A549 treated with Mapracorat at 1 μM for 4 hours (cell line): ENCODE data around the gene CFAP57. TPM values are rescaled to one million over a fixed set of nuclear protein-coding genes. Genes with fewer than 3 reads are reported as not detected.

Experiments used
- total RNA-seq: library from RNA; stranded (reverse); fragments of 200-300 nt; extraction: Qiagen RNA extraction; gene quantifications from 5 replicates; pipeline ENCODE4 v1.2.3, GENCODE V29; 2022

Gene CFAP57
- total RNA-seq, result 0.22 to 0.65 TPM (median 0.39 TPM) in 5 replicates

DNA sequence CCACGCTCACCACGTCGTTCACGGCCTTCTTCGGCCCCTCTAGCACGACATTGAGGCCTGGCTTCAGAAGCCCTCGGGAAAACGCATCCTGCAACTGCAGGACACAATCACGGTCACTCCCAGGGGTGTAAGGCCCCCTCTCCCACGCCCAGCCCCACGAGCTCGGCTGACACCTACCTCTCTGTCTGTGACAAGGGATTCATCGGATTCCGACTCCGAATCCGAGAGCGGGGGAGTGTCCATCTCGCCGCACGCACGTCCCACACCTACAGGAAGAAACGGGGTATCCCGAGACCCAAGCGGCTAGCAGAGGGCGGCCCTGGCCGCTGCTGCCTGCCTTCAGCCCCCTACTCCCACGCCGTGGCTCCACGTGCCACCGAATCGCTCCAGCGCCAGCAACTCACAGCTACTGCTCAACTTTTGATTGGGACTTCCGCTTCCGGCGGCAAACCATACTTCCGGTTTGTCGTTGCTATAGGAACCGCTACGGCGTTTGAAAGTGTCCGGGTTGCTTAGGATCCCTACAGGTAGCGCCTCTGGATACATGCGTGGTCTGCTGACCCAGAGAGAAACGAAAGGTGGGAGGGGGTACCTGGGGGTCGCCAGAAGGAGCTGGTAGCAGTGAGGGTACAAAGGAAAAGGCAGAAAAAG, at the start of gene CFAP57, which contains the start of gene EBNA1BP2:
Gene CFAP57, plus strand, starts transcription at position 455 of the 651 bp plus-strand sequence. CDS start 424 bp downstream, outside the sequence.
Gene EBNA1BP2, minus strand, starts transcription at position 415 of the 651 bp plus-strand sequence. Its CDS starts 172 bp downstream, at position 243.

GRCh38 chr1:43269627-43270375, 97.7 kb downstream of the CFAP57 start, which contains the start of gene TMEM125:
TMEM125 (plus strand) TSS chr1:43269983; CDS start chr1:43272723, 2,740 bp downstream.

DNA sequence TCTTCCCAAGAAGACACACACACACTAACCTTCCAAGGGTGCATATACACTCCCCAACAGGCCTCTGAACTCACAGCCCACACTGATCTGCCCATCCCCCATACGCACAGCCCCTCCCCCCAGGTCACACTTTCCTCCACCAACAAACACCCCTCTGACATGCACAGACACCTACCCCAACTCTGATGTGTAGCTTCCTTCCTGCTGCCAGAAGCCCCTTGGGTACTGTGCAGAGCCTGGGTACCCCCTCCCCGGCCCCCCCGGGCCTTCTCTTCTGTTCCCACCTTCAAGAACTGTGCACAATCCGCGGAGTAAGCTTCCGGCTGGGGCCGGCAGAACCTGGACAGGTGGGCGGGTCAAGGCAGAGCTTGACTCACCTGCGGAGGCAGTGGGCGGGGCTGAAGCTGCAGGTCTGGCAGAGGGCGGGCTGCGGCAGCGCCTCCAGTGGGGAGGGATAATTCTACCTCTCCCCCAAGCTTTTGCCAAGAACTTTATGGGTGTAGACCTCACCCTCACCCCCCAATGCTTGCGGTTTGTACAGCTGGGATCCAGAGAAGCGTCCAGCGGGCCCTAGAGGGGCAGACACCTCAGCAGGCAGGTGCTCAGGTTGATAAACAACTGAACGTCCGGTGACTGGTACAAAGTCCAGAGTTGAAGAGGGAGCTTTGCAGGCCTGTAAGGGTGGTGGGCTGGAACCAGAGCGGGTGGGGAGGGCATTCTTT, 113.3 kb downstream of the CFAP57 start, which contains the start of gene C1orf210:
Gene C1orf210, minus strand, starts transcription at position 313 of the 722 bp plus-strand sequence. CDS start 2,311 bp downstream, outside the sequence.

GRCh38 chr1:43300378-43301094, 128.4 kb downstream of the CFAP57 start, which contains the start of gene TIE1:
TIE1 (plus strand) TSS chr1:43300982; CDS start chr1:43301072, 90 bp downstream.

Other genes with a start within 250 kb of the CFAP57 start
- gene SLC2A1, start 213.5 kb upstream of the CFAP57 start, total RNA-seq, result 96.1 to 110 TPM (median 100 TPM) in 5 replicates
- 178 to 195 TPM (median 180 TPM) in 5 replicates for gene EBNA1BP2, start within 50 bp of the CFAP57 start, total RNA-seq
- not detected in 5 replicates for gene TMEM125, start 97.7 kb downstream of the CFAP57 start, total RNA-seq
- not detected in 5 replicates for gene C1orf210, start 113.3 kb downstream of the CFAP57 start, total RNA-seq
- not detected in 5 replicates for gene TIE1, start 128.7 kb downstream of the CFAP57 start, total RNA-seq
- gene MPL, start 165.5 kb downstream of the CFAP57 start, total RNA-seq, result 0.23 TPM in 1 of 5 replicates, not detected in the others
- gene CDC20, start 186.7 kb downstream of the CFAP57 start, total RNA-seq, result 178 to 205 TPM (median 195 TPM) in 5 replicates
- 131 to 158 TPM (median 137 TPM) in 5 replicates for gene ELOVL1, start 195.7 kb downstream of the CFAP57 start, total RNA-seq
- 34.7 to 37.6 TPM (median 36.1 TPM) in 5 replicates for gene MED8, start 217.5 kb downstream of the CFAP57 start, total RNA-seq
- 4.8 to 9.4 TPM (median 6.5 TPM) in 5 replicates for gene SZT2, start 217.6 kb downstream of the CFAP57 start, total RNA-seq